Left colon (tissue), 2 donors: ENCODE results near the gene EIF4A3. TPM values are rescaled to one million over a fixed set of nuclear protein-coding genes. Genes with fewer than 3 reads are reported as not detected.
"Not testable (repeated sequence)": the region's sequence is repeated elsewhere in the genome, so short reads cannot be mapped to it uniquely, and the experiment has no call there.

Source experiments
- ATAC-seq: fragments of 200-7000 bp; cut with Tn5 transposase; one replicate; pipeline ENCODE4 v1.9.1; 2020; ENCODE audit warnings: mild to moderate bottlenecking, moderate library complexity
- DNase-seq, 2 donors: peaks; one replicate each; pipeline ENCODE4 v3.0.0-alpha.2; 2020
- intact Hi-C, 2 donors: fragments of 100-400 bp; cut with DNase I in 1 of 2; cut with micrococcal nuclease in 1 of 2; formaldehyde crosslinking; loops; one replicate each; pipeline versions ENCODE4 v1.11.2 to v1.14.0; 2022; cut with DNase I, micrococcal nuclease
- total RNA-seq, 2 donors: library from RNA; stranded (reverse); fragmentation: NEBNext Ultra II Directional; extraction: Animal tissue kit (Norgen Biotek cat#: 25700); gene quantifications; one replicate each; pipeline ENCODE4 v1.2.1, GENCODE V29; 2021
- donor health status: DM: no; HTN: no; CAD: no.
- donor health status: DM: yes; HTN: yes; CAD: no.

EIF4A3 gene
- total RNA-seq, 2 donors from 2014 or later, result 65.5 to 69.9 TPM

- intact Hi-C loops, result no loop called here
- ATAC-seq (peak; percentile 94), DNase-seq (peak; percentile 51 to 57)
These were observed 31.2 kb upstream of the EIF4A3 start for GRCh38 chr17:80177986-80178595.

DNA sequence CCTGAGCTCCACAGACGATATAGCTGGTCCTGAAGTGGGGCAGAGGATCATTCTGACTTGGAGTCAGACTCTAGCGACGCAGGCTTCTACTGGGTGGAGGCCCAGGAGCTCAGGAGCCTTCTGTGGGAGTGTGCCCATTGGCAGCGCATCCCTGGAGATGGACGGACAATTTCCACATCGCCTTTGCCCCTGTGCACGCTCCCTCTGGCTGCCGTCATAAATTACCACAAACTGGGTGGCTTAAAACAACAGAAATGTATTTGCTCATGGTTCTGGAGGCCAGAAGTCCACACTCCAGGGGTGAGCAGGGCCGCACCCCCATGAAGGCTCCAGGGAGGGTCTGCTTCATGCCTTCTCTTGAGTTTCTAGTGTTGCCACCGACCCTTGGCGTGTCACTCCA is 29.8 kb upstream of the EIF4A3 start:
- intact Hi-C loops, result no loop called here
- DNase-seq (no peak), ATAC-seq (no peak)

DNA sequence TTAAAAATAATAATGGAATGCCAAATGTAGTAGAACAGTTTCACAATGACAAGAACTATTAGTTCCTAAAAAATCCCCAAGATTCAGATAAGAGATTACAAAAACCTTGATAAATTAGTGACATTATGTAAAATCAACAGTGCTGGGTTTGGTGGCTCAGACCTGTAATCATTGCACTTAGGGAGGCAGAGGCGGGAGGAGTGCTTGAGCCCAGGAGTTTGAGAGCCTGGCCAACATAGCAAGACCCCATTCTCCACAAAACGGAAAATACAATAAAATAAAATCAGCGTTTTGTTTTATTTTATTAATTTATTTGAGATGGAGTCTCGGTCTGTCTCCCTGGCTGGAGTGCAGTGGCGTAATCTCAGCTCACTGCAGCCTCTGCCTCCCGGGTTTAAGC is 27.0 kb upstream of the EIF4A3 start:
- no peak for DNase-seq
- no peak for ATAC-seq
- intact Hi-C loops, result no loop called here

- DNase-seq, result no peak
- intact Hi-C loops, result no loop called here
- no peak for ATAC-seq
These were observed 26.2 kb upstream of the EIF4A3 start for GRCh38 chr17:80173126-80173525.

DNA sequence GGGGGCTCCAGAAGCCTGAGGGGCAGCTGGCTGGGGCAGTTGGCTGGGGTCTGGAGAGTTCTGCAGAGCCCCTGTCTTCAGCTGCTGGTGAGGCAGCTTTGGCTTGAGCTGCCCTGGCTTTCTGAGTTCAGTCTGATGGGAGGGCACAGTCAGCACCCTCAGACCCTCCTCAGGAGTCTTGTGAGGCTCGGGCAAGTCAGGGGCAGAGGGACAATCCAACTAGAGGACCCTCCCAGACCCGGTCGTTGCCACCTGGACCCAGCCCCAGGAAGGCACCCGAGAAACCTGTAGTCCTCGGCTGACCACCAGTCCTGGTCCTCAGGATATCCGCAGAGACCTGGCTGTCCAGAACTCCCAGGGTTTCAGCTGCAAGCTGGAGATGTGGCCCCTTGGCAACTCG is 24.8 kb upstream of the EIF4A3 start:
- intact Hi-C loops, result no loop called here
- DNase-seq (no peak), ATAC-seq (no peak)

- DNase-seq (peak in 1 of 2 donors; percentile 23), ATAC-seq (peak; percentile 71)
- intact Hi-C loops, result no loop called here
These were observed 23.0 kb upstream of the EIF4A3 start, which contains the start of gene CARD14 for GRCh38 chr17:80169784-80170500. Gene CARD14 (plus strand): TSS chr17:80170030. CDS start chr17:80181439, 11,409 bp downstream.

DNA sequence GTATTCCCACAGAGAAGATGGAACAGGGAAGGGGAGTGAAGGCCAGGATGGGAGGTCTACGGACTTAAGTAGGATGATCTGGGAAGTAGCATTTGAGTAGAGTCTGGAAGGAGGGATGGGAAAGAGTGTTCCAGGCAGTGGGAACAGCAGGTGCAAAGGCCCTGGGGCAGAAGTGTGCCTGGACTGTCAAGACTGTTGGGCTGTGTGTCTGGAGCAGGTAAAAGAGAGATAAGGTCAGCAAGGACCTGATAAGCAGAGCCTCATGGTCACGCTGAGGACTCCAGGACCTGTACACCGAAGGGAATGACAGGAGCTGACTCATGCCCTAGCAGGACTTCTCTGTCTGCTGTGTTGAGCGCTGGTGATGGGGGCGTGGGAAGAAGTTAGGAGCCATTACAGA is 22.2 kb upstream of the EIF4A3 start:
- DNase-seq (no peak), ATAC-seq (no peak)
- intact Hi-C loops, result no loop called here

GRCh38 chr17:80168371-80168770 is 21.4 kb upstream of the EIF4A3 start:
- ATAC-seq (no peak), DNase-seq (no peak)
- intact Hi-C loops, result no loop called here

- ATAC-seq (no peak), DNase-seq (no peak)
- intact Hi-C loops, result no loop called here
These were observed 19.5 kb upstream of the EIF4A3 start for GRCh38 chr17:80166446-80166845.

- ATAC-seq, result no peak
- intact Hi-C loops, result no loop called here
- DNase-seq, result no peak
These were observed 17.3 kb upstream of the EIF4A3 start for GRCh38 chr17:80164185-80164584.

GRCh38 chr17:80163336-80163735 is 16.4 kb upstream of the EIF4A3 start:
- no peak for DNase-seq
- ATAC-seq, result no peak
- intact Hi-C loops, result no loop called here

DNA sequence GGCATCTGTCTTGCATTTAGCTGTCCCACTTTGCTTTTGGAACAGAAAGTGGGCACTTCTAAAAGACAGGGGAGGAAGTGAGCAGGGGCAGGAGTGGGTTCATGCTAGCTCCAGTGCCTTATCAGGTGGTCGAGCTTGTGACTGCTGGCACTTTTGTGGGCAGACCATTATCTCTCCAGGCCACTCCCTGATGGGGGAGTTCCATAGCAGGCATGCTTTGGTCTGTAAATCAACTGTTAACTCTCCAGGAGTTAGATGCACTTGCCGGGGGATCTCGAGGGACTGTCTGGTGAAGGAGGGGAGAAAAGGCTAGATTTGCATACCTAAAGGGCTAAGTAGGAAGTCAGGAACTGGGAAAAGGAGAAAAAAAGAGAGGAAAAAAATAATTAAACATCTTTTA is 13.6 kb upstream of the EIF4A3 start:
- intact Hi-C loops, result no loop called here
- DNase-seq (no peak), ATAC-seq (no peak)

DNA sequence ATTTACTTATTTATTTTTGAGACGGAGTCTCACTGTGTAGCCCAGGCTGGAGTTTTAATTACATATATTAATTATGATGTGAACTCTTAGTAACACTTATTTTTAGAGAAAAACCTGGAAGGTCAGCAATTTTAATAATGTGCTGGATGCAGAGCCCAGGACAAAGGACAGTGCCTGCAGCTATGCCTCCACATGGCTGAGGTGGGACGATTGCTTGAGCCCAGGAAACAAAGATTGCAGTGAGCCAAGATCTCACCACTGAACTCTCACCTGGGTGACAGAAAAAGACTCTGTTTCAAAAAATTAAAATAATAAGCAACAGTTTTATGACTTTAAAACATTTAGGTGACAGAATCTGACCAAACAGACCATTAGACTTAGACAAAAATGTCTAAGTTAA is 11.9 kb upstream of the EIF4A3 start:
- ATAC-seq (no peak), DNase-seq (no peak)
- intact Hi-C loops, result no loop called here

- ATAC-seq, DNase-seq, intact Hi-C loops: not testable (repeated sequence)
These were observed 8.7 kb upstream of the EIF4A3 start for GRCh38 chr17:80155600-80155999.

- DNase-seq (no peak), ATAC-seq (no peak)
- intact Hi-C loops, result no loop called here
These were observed 7.2 kb upstream of the EIF4A3 start for GRCh38 chr17:80154166-80154565.

DNA sequence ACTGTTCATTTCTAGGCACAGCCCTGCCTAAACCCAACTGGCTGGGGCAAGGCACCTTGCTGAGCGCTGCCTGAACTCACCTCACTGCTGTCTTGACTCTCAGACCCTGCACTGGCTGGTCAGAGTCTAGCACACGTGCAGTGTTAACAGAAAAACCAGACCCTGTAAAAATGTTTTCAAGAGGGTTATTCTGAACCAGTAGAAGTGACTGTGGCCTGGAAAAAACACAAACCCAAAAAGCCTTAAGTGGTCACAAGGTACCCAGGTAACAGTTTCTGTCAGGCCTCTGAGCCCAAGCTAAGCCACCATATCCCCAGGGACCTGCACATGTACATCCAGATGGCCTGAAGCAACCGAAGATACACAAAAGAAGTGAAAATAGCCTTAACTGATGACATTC is 6.1 kb upstream of the EIF4A3 start:
- DNase-seq (no peak), ATAC-seq (no peak)

GRCh38 chr17:80152081-80152702 is 5.3 kb upstream of the EIF4A3 start:
- intact Hi-C loops, result no loop called here
- ATAC-seq (no peak), DNase-seq (no peak)

More for the DNA sequence above, 6.1 kb upstream of the EIF4A3 start:
- intact Hi-C loops, result no loop called here

GRCh38 chr17:80151333-80151732 is 4.4 kb upstream of the EIF4A3 start:
- no peak for ATAC-seq
- intact Hi-C loops, result no loop called here
- DNase-seq, result no peak

DNA sequence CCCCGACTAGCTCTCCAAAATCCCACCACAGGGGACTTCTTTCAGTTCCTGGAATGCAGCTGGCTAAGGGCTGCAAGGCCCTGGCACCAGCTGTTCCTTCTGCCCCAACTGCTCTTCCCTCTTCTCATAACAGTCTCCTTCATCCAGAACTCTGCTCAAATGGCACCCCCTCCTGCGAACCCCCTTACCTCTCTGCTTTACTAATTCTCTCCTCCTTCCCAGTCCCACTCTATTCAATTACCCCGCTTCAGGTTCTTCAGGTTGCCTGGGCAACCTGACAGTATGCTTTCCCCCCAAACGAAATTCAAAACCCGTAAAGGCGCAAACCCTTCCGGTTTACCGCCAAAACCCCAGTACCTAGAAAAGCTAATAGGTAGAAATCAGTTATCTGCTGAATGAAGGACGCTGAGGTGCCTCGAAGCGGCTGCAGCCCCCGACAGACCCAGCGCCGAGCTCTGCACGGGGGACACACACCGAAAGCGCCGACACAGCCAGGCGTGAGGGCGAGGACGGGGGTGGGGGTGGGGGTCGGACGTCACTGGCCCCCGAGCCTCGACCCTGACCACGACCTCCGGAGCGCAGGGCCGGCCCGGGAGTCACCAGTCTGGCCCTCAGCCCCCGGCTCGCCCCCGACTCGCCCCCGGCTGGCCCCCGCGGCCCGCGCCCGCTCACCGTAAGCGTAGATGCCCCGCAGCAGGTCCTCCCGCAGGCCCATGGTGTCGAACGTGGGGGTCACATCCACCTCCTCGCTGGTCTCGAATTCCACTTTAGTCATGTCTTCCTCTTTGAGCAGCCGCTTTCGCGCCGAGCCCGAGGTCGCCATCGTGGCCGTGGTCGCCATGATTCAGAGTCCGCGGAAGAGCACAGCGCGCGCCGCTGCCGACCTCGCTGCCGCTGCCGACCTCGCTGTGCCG is 550 bp downstream of the EIF4A3 start:
- intact Hi-C loops, result no loop called here
- ATAC-seq (peak; percentile 16), DNase-seq (peak in 1 of 2 donors; percentile 34)
